Ascending aorta (tissue), 2 donors: ENCODE measurements around the gene UQCRH. TPM values are rescaled to one million over a fixed set of nuclear protein-coding genes. Genes with fewer than 3 reads are reported as not detected.
A peak's percentile ranks its signal among the peaks of the same experiment; 100 is the strongest.
"Not testable (repeated sequence)": the region's sequence is repeated elsewhere in the genome, so short reads cannot be mapped to it uniquely, and the experiment has no call there.

Experiments used
- DNase-seq, 2 donors: peaks; one replicate each; pipeline ENCODE4 v3.0.0-alpha.2; 2019; ENCODE audit warnings: low spot score in 2 of 2
- H3K27ac ChIP-seq, 2 donors: fragments of 200-600 bp; sonication (generic); one replicate each; pipeline ENCODE4 v1.5.1; 2016 to 2017; ENCODE audit warnings: mild to moderate bottlenecking in 1 of 2
- H3K27me3 ChIP-seq: fragments of 200-600 bp; sonication (generic); one replicate; pipeline ENCODE4 v1.5.1; 2017
- H3K36me3 ChIP-seq, 2 donors: fragments of 200-600 bp; sonication (generic); one replicate each; pipeline ENCODE4 v1.5.1; 2016
- H3K4me1 ChIP-seq, 2 donors: fragments of 200-600 bp; sonication (generic); one replicate each; pipeline ENCODE4 v1.5.1; 2016 to 2017; ENCODE audit warnings: mild to moderate bottlenecking in 1 of 2
- H3K4me3 ChIP-seq, 2 donors: fragments of 200-600 bp; sonication (generic); one replicate each; pipeline ENCODE4 v1.5.1; 2016 to 2017; ENCODE audit warnings: mild to moderate bottlenecking in 1 of 2
- H3K9me3 ChIP-seq, 2 donors: fragments of 200-600 bp; sonication (generic); one replicate each; pipeline ENCODE4 v1.5.1; 2016
- CTCF ChIP-seq, 3 experiments: fragments of 200-600 bp in 2 of 3; fragments of 450-650 bp in 1 of 3; sonication (generic) in 2 of 3; IDR thresholded peaks; one replicate each; pipeline ENCODE4 v1.5.1; 2016 to 2019; ENCODE audit warnings: antibody characterized with exemption in 3 of 3, mild to moderate bottlenecking in 1 of 3, moderate library complexity in 1 of 3
- intact Hi-C: fragments of 100-400 bp; cut with DNase I; formaldehyde crosslinking; loops from one replicate; pipeline ENCODE4 v1.15.1; 2023
- total RNA-seq: library from RNA; depleted of rRNA; stranded (reverse); fragments of >200 nt; gene quantifications from one replicate; pipeline ENCODE4 v1.1.0, GENCODE V29; 2016

UQCRH gene
- total RNA-seq, 1 donor from 2014 or later, result 120 TPM

- no peak for TF ChIP-seq CTCF (IDR thresholded peaks at IDR 0.05)
- intact Hi-C loops, result no loop called here
- DNase-seq, result no peak
- Histone ChIP-seq H3K4me1 (no peaks in the 10 kb centered on the region), H3K4me3 (no peak overlapping the region), H3K36me3 (no peaks in the 10 kb centered on the region), H3K9me3 (no peaks in the 10 kb centered on the region), H3K27me3 (no peaks in the 10 kb centered on the region), H3K27ac (no peak overlapping the region)
Measured at GRCh38 chr1:46333300-46334029, 30.0 kb downstream of the UQCRH start.

- no peak for DNase-seq
- Histone ChIP-seq H3K9me3 (no peaks in the 10 kb centered on the region), H3K27ac (no peak overlapping the region), H3K4me3 (no peak overlapping the region), H3K27me3 (no peaks in the 10 kb centered on the region), H3K4me1 (no peaks in the 10 kb centered on the region), H3K36me3 (no peaks in the 10 kb centered on the region)
- no peak for TF ChIP-seq CTCF (IDR thresholded peaks at IDR 0.05)
- intact Hi-C loops, result no loop called here
Measured at GRCh38 chr1:46334030-46334384, 30.5 kb downstream of the UQCRH start.

GRCh38 chr1:46335081-46335480 is 31.6 kb downstream of the UQCRH start:
- no peaks in the 10 kb centered on the region for H3K27me3 ChIP-seq
- TF ChIP-seq CTCF (IDR thresholded peaks at IDR 0.05), result no peak
- no peak for DNase-seq
- intact Hi-C loops, result no loop called here
- H3K4me1 ChIP-seq, result peaks cover 0 to 5% of the 10 kb centered on the region in 2 donors
- H3K27ac ChIP-seq, result no peak overlapping the region
- H3K4me3 ChIP-seq, result no peak overlapping the region
- H3K9me3 ChIP-seq, result no peaks in the 10 kb centered on the region
- H3K36me3 ChIP-seq, result no peaks in the 10 kb centered on the region

GRCh38 chr1:46337409-46337808 is 33.9 kb downstream of the UQCRH start:
- H3K27me3 ChIP-seq, H3K4me3 ChIP-seq, intact Hi-C loops, H3K36me3 ChIP-seq, DNase-seq, H3K9me3 ChIP-seq, H3K27ac ChIP-seq: not testable (repeated sequence)
- H3K4me1 ChIP-seq, result peaks cover 0 to 12% of the 10 kb centered on the region in 2 donors

GRCh38 chr1:46340404-46341221 is 37.1 kb downstream of the UQCRH start, which contains the start of gene NSUN4:
Gene NSUN4, plus strand, starts transcription at chr1:46340807. Its CDS starts 20 bp downstream, at chr1:46340827.
- Histone ChIP-seq H3K9me3 (no peaks in the 10 kb centered on the region), H3K36me3 (peaks cover 3 to 21% of the 10 kb centered on the region in 2 donors), H3K4me3 (peak within 1 kb of the TSS; percentile 64 to 87), H3K27ac (peak within 1 kb of the TSS; percentile 98 to 99), H3K27me3 (no peaks in the 10 kb centered on the region), H3K4me1 (peaks cover 0 to 12% of the 10 kb centered on the region in 2 donors)
- intact Hi-C loops, result loop anchor here (1.0 to 10.0 kb wide), 4 partner anchors 37 to 306 kb away; partner anchors contain the start of genes LRRC41, PIK3R3, RAD54L and UQCRH
- peak; percentile 86 to 97 for DNase-seq
- TF ChIP-seq CTCF (IDR thresholded peaks at IDR 0.05), result peak; percentile 48 to 79 (median 73)
